ENCODE data around the gene C1QB.

The C1QB gene

GRCh38 chr1:22652881-22653316, at the start of gene C1QB:
C1QB (plus strand) TSS chr1:22653236; CDS start chr1:22659463, 6,227 bp downstream.
- no peak for DNase-seq

GRCh38 chr1:22606161-22606560, 46.9 kb upstream of the C1QB start:
- DNase-seq = no peak

GRCh38 chr1:22607154-22607553, 45.9 kb upstream of the C1QB start:
- DNase-seq = no peak

- no peak for DNase-seq
Observed at GRCh38 chr1:22608361-22608760, 44.7 kb upstream of the C1QB start.

GRCh38 chr1:22609291-22609690, 43.7 kb upstream of the C1QB start:
- no peak for DNase-seq

- DNase-seq = no peak
Observed at GRCh38 chr1:22611530-22611947, 41.5 kb upstream of the C1QB start.

GRCh38 chr1:22612671-22613571, 40.1 kb upstream of the C1QB start:
- no peak for DNase-seq

GRCh38 chr1:22613572-22613918, 39.5 kb upstream of the C1QB start:
- no peak for DNase-seq

- DNase-seq = no peak
Observed at GRCh38 chr1:22613951-22614350, 39.1 kb upstream of the C1QB start.

- no peak for DNase-seq
Observed at GRCh38 chr1:22615886-22616285, 37.1 kb upstream of the C1QB start.

- no peak for DNase-seq
Observed at GRCh38 chr1:22616571-22616970, 36.5 kb upstream of the C1QB start.

GRCh38 chr1:22618056-22618455, 35.0 kb upstream of the C1QB start:
- DNase-seq = no peak

- no peak for DNase-seq
Observed at GRCh38 chr1:22619252-22619651, 33.8 kb upstream of the C1QB start.

GRCh38 chr1:22619798-22620197, 33.2 kb upstream of the C1QB start:
- DNase-seq = no peak

GRCh38 chr1:22621761-22622160, 31.3 kb upstream of the C1QB start:
- no peak for DNase-seq

- no peak for DNase-seq
Observed at GRCh38 chr1:22625262-22625925, 27.6 kb upstream of the C1QB start.

- no peak for DNase-seq
Observed at GRCh38 chr1:22626237-22627157, 26.5 kb upstream of the C1QB start.

- DNase-seq = no peak
Observed at GRCh38 chr1:22627331-22627730, 25.7 kb upstream of the C1QB start.

- no peak for DNase-seq
Observed at GRCh38 chr1:22628698-22629444, 24.2 kb upstream of the C1QB start.

- DNase-seq = no peak
Observed at GRCh38 chr1:22629886-22630285, 23.1 kb upstream of the C1QB start.

- DNase-seq = no peak
Observed at GRCh38 chr1:22633697-22634463, 19.2 kb upstream of the C1QB start.

GRCh38 chr1:22635436-22635835, 17.6 kb upstream of the C1QB start:
- DNase-seq = no peak

All from NCI-H1105 (cell line).